Measurements from ENCODE around the gene WWOX. TPM values are rescaled to one million over a fixed set of nuclear protein-coding genes. Genes with fewer than 3 reads are reported as not detected.

Gene WWOX
- total RNA-seq, 6 experiments from 2014 or later = 13.0 to 24.3 (median 16.5) TPM

DNA sequence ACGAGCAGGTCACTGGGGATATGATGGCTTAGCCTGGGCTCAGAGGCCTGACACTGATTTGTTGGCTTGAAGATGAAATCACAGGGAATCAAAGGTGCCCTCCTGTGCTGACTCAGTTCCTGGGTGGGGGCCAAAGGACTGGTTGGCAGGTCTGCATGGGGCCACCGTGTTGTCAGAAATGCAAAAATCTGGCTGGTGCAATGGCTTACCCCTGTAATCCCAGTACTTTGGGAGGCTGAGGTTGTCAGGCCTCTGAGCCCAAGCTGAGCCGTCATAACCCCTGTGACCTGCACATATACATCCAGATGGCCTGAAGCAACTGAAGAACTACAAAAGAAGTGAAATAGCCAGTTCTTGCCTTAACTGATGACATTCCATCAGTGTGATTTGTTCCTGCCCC, 314.2 kb downstream of the WWOX start:
- Histone ChIP-seq H3K27ac (no peak overlapping the region), H3K4me1 (no peaks in the 10 kb centered on the region), H3K27me3 (no peaks in the 10 kb centered on the region), H3K4me3 (no peak overlapping the region), H3K9me3 (no peaks in the 10 kb centered on the region), H3K36me3 (no peaks in the 10 kb centered on the region)
- no peak for ATAC-seq
- intact Hi-C loops (cut with DNase I) = no loop called here
- DNase-seq = no peak
- TF ChIP-seq, protein P1, sequence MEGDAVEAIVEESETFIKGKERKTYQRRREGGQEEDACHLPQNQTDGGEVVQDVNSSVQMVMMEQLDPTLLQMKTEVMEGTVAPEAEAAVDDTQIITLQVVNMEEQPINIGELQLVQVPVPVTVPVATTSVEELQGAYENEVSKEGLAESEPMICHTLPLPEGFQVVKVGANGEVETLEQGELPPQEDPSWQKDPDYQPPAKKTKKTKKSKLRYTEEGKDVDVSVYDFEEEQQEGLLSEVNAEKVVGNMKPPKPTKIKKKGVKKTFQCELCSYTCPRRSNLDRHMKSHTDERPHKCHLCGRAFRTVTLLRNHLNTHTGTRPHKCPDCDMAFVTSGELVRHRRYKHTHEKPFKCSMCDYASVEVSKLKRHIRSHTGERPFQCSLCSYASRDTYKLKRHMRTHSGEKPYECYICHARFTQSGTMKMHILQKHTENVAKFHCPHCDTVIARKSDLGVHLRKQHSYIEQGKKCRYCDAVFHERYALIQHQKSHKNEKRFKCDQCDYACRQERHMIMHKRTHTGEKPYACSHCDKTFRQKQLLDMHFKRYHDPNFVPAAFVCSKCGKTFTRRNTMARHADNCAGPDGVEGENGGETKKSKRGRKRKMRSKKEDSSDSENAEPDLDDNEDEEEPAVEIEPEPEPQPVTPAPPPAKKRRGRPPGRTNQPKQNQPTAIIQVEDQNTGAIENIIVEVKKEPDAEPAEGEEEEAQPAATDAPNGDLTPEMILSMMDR (IDR thresholded peaks at IDR 0.05) = no peak
- no peak for TF ChIP-seq POLR2A (IDR thresholded peaks at IDR 0.05)
- WGBS (ENCODE audit: insufficient coverage, low coverage, low lambda C conversion rate, missing lambda C conversion rate) = no CpG with 5 or more reads among the region's 3 CpGs

DNA sequence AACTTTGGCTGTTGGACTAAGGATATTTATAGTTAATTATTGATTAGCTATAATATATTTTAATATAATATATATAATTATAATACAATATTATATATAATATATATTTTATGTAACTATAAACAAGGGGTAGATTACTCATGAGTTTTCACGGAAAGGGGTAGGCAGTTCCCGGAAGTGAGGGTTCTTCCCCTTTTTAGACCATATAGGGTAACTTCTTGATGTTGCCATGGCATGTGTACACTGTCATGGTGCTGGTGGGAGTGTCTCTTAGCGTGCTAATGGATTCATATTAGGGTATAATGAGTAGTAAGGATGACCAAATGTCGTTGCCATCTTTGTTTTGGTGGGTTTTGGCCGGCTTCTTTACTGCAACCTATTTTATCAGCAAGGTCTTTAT, 315.6 kb downstream of the WWOX start:
- whole genome bisulfite sequencing (ENCODE audit: insufficient coverage, low coverage, low lambda C conversion rate, missing lambda C conversion rate) = 95% methylated on average over 5 of the region's 5 CpGs
- Histone ChIP-seq H3K27me3 (no peaks in the 10 kb centered on the region), H3K4me3 (no peak overlapping the region), H3K27ac (no peak overlapping the region), H3K36me3 (no peaks in the 10 kb centered on the region), H3K4me1 (no peaks in the 10 kb centered on the region), H3K9me3 (no peaks in the 10 kb centered on the region)
- no peak for DNase-seq
- no peak for ATAC-seq
- intact Hi-C loops (cut with DNase I) = no loop called here
- TF ChIP-seq, protein P1 (IDR thresholded peaks at IDR 0.05) = no peak
- no peak for TF ChIP-seq POLR2A (IDR thresholded peaks at IDR 0.05)

DNA sequence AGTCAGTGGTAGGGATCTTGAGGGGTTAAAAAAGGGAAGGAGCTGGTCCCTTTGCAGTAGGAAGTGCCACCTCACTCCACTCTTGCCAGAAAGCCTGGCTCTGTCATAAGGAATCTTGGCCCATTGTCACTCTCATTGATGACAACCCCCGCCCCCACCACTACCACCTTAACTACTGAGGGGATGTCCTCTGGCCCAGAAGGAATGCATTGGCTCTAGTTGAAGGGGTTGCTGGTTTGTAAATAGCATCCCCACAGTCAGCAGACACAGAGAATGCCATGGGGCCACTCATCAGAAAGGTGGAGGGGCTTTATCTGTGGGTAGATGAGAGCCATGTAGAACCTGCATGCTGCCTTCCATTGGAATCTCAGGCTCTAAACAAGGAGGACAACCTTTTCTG, 316.2 kb downstream of the WWOX start:
- no peak overlapping the region for H3K27ac ChIP-seq
- intact Hi-C loops (cut with DNase I) = no loop called here
- no peaks in the 10 kb centered on the region for H3K36me3 ChIP-seq
- no peaks in the 10 kb centered on the region for H3K4me1 ChIP-seq
- H3K4me3 ChIP-seq = no peak overlapping the region
- 100% methylated on average over 1 of the region's 1 CpG for WGBS (ENCODE audit: insufficient coverage, low coverage, low lambda C conversion rate, missing lambda C conversion rate)
- TF ChIP-seq, protein P1 (IDR thresholded peaks at IDR 0.05) = no peak
- TF ChIP-seq POLR2A (IDR thresholded peaks at IDR 0.05) = no peak
- ATAC-seq = no peak
- H3K27me3 ChIP-seq = no peaks in the 10 kb centered on the region
- no peaks in the 10 kb centered on the region for H3K9me3 ChIP-seq
- DNase-seq = no peak

DNA sequence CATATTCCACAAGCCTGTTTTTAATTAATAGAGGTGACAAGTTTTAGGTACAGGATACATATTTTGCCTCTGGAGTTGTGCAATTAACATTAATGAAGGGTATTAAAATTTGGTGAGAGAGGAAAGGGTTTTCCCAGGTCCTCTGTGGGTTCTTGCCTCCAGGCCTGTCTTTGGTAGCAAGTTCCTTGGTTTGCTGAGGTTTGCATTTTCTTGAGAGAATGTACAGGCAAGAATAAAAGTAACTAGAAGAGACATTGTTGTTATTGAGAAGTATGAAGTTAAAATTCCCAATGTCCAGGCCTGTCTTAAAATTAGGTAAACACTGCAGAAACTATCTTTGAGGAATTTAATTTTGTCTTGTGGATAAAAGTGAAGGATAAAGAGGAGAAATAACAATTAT, 316.9 kb downstream of the WWOX start:
- TF ChIP-seq, protein P1 (IDR thresholded peaks at IDR 0.05) = no peak
- no peak for TF ChIP-seq POLR2A (IDR thresholded peaks at IDR 0.05)
- intact Hi-C loops (cut with DNase I) = no loop called here
- no peaks in the 10 kb centered on the region for H3K4me1 ChIP-seq
- no peak for ATAC-seq
- DNase-seq = no peak
- H3K9me3 ChIP-seq = no peaks in the 10 kb centered on the region
- H3K27me3 ChIP-seq = no peaks in the 10 kb centered on the region
- no peak overlapping the region for H3K27ac ChIP-seq
- no peak overlapping the region for H3K4me3 ChIP-seq
- H3K36me3 ChIP-seq = no peaks in the 10 kb centered on the region

DNA sequence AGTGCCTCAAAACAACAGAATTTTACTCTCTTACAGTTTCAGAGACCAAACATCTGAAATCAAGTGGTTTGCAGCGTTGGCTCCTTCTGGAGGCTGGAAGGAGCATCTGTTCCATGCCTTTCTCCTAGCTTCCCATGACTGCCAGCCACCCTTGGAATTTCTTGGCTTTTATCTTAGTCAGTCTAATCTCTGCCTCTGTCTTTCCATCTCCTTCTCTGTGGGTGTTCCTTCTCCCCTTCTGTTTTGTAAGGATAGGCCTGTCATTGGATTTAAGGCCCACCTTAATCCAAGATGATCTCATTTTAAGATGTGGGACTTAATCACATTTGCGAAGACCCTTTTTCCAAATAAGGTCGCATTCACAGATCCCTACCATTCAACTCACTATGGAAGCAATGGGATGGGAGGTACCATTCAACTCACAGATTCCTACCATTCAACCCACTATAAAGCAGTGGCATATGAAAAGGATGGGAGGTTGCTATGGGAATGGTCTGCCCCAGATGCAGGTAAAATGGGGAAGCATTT, 321.8 kb downstream of the WWOX start:
- intact Hi-C loops (cut with DNase I) = no loop called here
- no peaks in the 10 kb centered on the region for H3K4me1 ChIP-seq
- H3K9me3 ChIP-seq = no peaks in the 10 kb centered on the region
- ATAC-seq = no peak
- DNase-seq = no peak
- no peaks in the 10 kb centered on the region for H3K36me3 ChIP-seq
- H3K27me3 ChIP-seq = no peaks in the 10 kb centered on the region
- 86% methylated on average over 3 of the region's 3 CpGs for WGBS (ENCODE audit: insufficient coverage, low coverage, low lambda C conversion rate, missing lambda C conversion rate)
- no peak overlapping the region for H3K27ac ChIP-seq
- H3K4me3 ChIP-seq = no peak overlapping the region
- no peak for TF ChIP-seq POLR2A (IDR thresholded peaks at IDR 0.05)
- TF ChIP-seq, protein P1 (IDR thresholded peaks at IDR 0.05) = no peak

All from right lobe of liver (tissue), 6 donors.